Measurements from ENCODE around the gene PDCD2L.
"Not testable (repeated sequence)": the region's sequence is repeated elsewhere in the genome, so short reads cannot be mapped to it uniquely, and the experiment has no call there.

Gene PDCD2L

DNA sequence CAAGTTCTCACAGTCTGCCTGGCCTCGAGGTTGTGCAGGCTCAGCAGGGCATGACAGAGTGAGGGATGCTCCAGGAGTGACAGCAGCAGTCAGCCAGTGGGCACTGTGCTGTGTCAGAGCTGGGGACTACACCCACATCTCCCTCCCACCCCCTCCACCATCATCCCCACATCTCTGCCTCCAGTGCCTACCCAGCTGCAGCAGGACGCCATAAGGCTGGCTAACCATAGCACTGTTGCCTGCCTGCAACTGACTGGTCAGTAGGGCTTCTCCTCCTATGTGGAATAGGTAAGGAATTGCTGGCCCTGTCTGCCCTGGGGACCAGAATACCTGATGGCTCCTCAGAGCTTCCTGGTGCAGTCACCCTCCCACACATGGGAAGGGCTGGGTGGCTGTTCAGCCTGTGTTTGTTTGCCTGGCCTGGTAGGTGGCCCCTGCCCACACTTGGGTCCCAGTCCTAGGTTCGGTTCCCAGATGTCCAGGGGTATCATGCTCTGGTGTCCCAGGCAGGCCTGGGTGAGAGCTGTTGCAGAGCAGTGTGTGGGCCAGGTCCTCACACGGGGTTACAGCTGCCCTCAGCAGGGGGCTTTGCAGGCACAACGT, 23.5 kb upstream of the PDCD2L start:
- DNase-seq = no peak

DNA sequence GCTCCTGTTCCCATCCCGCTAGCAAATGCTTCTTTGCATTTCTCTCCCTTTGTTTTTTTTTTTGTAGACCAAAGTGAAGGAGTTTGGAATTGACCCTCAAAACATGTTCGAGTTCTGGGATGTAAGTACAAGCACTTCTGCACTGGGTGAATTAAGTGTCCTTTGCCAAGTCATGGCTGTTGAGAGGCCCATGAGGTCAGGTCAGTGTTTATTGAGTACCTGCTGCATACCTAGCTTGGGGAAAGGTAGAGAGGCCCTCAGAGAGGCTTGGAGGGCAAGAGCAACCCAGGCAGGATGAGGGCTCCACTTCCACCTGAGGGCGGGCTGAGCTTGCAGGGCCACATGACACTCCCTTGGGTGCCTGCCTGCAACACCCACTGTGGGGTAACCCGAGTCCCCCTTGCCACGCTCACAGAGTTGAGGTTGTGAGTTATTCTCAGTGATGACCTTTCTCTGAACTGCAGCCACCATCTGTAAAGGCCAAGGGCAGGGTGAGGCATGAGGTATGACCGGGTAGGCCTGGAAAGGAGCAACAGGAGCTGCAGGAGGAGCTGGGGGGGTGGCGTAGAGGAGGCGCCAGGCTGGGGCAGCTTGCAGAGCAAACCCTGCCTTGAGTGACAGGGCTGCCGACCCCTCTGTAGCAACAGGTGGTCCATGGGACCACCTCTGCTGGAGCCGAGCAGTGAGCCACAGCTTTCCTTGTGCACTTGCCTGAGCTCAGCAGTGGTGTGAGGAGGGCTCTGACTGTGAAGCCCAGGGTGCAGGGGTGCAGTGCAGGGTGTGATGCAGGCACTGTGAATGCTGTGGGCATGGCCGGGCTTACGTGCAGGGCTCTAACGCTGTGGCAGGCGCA, 22.6 kb upstream of the PDCD2L start:
- no peak for DNase-seq

DNA sequence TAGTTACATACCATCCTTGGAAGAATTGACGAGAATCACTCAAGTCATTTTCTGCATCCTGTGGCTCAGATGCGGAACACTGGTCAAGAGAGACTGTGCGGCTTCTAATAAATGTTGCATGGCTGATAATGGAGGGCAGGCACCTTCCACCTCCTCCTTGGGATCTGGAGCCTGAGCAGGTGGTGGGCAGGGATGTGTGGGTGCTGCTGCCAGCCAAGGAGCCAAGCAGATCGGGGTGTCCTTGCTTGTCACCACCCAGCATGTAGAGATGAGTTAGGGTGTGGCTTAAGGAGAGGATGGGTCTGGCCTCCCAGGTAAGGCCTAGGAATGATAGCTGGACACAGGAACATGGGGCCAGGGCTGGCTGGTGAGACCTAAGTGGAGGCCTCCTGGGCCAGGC, 21.7 kb upstream of the PDCD2L start:
- no peak for DNase-seq

DNA sequence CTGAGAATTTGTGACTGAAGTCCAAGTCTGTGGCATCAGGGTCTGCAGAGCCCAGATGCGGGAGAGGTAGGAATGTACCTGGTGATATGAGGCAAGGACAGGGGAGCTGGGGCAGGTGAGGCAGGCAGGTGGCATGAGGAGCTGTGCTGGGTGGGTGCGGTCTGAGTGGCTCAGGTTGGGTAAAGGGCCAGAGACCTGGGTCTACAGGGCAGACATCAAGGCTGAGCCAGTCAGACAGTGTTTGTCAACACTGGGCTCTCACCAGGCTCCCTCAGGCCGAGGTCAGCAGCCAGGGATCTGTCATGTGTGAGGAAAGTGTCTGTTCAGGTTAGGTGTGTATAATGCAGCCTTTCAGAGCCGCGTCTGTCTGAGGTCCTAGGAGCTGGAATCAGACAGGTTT, 20.6 kb upstream of the PDCD2L start:
- DNase-seq = no peak

DNA sequence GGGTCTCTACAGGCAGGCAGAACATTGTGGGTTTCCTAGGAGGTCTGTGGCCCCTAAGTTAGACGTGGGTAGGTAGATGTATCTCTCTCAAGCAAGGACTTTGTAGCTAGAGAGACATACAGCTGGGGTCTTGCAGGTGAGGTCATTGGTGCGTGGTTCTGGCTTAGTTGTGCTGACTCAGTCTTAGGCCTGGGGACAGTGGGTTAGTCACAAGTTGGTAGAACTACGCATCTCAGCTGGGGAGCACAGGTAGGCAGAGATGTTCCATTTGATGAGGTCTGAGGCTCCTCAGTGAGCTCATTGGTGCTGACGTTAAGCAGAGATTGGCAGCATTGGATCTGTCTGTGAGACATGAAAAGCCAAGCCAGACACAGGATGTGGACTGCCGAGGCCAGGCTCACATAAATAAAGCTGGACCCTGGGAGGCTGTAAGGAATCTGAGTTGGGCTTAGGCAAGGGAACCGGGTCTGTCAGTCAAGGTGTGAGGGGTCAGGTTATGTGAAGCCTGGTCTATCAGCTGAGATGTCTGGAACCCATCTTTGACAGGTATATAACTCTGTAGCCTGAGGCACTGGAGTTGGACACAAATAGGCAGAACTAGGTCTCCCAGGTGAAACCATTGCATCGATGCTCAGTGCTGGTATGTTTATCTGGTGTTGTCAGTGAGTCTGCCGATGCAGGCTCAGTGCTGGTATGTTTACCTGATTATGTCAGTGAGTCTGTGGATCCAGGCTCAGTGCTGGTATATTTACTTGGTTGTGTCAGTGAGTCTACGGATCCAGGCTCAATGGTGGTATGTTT, 17.4 kb upstream of the PDCD2L start:
- no peak for DNase-seq

DNA sequence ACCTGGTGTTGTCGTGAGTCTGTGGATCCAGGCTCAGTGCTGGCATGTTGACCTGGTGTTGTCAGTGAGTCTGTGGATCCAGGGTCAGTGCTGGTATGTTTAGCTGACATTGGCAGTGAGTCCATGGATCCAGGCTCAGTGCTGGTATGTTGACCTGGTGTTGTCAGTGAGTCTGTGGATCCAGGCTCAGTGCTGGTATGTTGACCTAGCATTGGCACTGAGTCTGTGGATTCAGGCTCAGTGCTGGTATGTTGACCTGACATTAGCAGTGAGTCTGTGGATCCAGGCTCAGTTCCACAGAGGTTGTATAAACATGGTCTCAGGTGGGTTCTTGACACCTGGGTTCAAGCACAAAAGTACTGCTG, 16.8 kb upstream of the PDCD2L start:
- no peak for DNase-seq

DNA sequence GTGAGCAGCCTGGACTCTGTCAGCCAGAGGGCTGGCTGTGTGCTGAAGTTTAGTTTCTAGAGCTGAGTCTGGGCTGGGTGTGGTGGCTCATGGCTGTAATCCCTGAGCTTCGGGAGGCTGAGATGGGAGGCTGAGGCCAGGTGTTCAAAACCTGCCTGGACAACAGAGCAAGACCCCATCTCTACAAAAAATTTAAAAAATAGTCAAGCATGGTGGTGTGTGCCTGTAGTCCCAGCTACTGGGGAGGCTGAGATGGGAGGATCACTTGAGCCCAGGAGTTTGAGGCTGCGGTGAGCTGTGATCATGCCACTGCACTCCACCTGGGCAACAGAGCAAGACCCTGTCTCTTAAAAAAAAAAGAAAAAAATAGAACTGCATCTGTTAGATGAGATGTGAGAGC, 15.5 kb upstream of the PDCD2L start:
- not testable (repeated sequence) for DNase-seq

DNA sequence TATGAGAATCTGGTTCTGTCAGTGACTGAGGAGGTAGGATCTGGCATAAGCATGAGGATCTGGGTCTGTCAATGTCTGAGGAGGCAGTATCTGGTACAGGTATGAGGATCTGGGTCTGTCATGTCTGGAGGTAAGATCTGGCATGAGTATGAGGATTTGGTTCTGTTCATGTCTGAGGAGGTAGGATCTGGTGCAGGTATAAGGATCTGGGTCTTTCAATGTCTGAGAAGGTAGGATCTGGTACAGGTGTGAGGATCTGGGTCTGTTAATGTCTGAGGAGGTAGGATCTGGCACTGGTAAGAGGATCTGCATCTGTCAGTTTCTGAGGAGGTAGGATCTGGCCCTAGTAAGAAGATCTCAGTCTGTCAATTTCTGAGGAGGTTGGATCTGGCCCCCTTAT, 12.4 kb upstream of the PDCD2L start:
- no peak for DNase-seq

DNA sequence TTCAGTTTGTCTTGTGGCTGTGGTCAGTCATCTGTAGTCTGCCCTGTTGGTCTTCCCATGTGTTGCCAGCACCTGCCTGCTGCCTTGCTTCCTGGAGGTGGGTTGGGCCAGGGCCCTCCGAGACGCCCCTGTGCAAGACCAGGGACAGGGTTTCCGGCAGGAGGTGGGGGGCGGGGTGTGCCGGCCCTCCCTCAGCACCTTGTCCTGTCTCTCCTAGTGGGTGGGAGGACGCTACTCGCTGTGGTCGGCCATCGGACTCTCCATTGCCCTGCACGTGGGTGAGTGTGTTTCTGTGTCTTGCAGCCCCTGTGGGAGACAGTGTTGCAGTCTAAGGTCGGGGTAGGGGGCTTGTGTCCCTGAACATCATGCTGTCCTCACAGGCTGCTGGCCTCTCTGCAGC, 11.2 kb upstream of the PDCD2L start:
- DNase-seq = no peak

DNA sequence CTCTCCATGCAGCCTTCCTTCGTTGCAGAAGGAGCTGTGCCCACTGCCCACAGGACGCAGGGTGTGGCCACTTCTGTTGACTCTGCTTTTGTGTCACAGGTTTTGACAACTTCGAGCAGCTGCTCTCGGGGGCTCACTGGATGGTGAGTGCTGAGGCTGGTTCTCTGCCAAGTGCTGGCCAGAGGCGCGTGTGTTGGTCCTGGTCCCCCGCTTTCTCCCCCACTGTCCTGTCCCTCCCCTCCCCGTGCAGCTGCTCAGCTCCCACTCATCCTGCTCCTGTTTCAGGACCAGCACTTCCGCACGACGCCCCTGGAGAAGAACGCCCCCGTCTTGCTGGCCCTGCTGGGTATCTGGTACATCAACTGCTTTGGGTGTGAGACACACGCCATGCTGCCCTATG, 10.6 kb upstream of the PDCD2L start:
- no peak for DNase-seq

DNA sequence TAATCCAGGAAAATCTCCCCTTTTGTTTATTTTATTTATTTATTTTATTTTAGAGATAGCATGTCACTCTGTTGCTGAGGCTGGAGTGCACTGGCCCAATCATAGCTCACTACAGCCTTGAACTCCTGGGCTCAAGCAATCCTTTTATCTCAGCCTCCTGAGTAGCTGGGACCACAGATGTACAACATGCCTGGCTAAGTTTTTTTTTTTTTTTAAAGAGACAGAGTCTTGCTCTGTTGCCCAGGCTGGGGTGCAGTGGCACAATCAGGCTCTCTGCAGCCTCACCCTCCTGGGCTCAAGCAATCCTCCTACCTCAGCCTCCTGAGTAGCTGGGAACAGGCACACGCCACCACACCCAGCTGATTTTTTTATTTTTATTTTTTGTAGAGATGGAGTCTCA, 6.3 kb upstream of the PDCD2L start:
- no peak for DNase-seq

DNA sequence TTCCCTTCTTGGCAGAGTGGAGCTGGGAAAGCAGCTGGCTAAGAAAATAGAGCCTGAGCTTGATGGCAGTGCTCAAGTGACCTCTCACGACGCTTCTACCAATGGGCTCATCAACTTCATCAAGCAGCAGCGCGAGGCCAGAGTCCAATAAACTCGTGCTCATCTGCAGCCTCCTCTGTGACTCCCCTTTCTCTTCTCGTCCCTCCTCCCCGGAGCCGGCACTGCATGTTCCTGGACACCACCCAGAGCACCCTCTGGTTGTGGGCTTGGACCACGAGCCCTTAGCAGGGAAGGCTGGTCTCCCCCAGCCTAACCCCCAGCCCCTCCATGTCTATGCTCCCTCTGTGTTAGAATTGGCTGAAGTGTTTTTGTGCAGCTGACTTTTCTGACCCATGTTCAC, 4.3 kb upstream of the PDCD2L start:
- DNase-seq = no peak

DNA sequence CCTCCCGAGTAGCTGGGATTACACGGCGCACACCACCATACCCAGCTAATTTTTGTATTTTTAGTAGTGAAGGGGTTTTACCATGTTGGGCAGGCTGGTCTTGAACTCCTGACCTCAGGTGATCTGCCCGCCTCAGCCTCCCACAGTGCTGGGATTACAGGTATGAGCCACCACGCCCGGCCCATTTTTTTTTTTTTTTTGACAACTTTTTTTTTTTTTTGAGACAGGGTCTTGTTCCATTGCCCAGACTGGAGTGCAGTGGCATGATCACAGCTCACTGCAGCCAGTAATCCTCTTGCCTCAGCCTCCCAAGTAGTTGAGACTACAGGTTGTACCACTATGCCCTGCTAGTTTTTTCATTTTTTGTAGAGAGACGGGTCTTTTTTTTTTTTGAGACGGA, 3.4 kb upstream of the PDCD2L start:
- not testable (repeated sequence) for DNase-seq

DNA sequence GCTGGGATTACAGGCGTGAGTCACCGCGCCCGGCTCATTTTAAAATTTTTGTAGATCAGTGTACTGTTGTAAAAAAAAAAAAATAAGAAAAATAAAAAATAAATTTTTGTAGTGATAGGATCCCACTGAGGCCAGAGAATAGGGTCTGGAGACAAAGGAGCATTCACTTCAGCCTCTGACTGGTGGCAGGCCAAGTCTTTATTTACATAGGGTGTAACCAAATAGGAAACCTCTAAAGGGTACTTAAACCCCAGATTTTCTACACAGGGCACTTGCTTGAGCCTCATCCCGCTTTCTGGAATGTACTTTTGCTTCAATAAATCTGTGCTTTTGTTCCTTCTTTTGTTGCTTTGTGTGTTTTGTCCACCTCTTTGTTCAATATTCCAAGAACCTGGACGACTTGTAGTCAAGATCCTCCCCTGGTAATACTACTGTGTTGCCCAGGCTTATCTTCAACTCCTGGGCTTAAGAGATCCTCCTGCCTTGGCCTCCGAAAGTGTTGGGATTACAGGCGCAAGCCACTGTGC, 2.1 kb upstream of the PDCD2L start:
- no peak for DNase-seq

DNA sequence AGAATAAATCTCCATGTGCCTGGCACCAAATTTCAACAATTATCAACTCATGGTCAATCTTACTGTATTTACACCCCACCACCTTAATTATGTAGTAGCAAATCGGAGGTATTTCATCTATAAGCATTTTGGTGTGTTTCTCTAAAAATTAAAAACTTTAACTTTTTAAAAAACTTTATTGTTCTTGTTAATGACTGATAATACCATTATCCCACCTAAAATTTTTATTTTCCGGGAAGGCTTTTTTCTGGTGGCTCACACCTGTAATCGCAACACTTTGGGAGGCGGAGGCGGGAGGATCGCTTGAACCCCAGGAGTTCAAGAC, 453 bp upstream of the PDCD2L start:
- no peak for DNase-seq

DNA sequence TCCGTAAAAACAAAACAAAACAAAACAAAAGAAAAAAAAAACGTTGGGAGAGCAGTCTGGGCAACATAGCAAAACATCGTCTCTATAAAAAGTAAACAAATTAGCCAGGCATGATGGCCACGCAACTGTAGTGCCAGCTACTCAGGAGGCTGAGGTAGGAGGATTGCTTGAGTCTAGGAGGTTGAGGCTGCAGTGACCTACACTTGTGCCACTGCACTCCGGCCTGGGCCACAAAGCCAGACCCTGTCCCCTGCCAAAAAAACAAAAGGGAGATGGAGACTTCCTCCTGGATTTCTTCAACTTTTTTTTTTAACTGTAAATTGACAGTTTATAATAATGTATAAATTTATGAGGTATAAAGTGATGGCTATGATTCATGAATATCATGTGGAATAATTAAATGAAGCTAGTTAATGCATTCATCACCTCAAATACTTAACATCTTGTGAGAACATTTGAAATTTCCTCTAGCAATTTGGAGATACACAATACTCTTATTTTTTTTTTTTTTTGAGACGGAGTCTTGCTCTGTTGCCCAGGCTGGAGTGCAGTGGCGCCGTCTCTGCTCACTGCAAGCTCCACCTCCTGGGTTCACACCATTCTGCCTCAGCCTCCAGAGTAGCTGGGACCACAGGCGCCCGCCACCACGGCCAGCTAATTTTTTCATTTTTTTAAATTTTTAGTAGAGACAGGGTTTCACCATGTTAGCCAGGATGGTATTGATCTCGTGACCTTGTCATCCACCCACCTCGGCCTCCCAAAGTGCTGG, 1.9 kb downstream of the PDCD2L start:
- no peak for DNase-seq

DNA sequence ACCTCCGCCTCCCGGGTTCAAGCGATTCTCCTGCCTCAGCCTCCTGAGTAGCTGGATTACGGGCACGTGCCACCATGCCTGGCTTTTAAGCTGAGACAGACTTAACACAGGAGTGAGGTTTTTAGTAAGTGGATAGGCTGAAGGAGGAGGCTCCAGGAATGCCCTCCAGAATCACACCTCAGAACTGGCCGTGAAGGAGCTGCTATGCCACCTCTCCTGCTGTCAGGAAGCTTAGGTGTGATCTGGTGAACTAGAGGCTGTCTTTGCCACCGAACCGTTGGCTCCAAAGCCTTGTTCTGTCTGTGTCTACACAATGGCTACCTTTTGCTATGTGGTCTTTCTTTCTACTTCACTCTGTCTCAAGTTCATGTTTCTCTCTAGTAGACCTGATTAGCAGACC, 4.2 kb downstream of the PDCD2L start:
- no peak for DNase-seq

DNA sequence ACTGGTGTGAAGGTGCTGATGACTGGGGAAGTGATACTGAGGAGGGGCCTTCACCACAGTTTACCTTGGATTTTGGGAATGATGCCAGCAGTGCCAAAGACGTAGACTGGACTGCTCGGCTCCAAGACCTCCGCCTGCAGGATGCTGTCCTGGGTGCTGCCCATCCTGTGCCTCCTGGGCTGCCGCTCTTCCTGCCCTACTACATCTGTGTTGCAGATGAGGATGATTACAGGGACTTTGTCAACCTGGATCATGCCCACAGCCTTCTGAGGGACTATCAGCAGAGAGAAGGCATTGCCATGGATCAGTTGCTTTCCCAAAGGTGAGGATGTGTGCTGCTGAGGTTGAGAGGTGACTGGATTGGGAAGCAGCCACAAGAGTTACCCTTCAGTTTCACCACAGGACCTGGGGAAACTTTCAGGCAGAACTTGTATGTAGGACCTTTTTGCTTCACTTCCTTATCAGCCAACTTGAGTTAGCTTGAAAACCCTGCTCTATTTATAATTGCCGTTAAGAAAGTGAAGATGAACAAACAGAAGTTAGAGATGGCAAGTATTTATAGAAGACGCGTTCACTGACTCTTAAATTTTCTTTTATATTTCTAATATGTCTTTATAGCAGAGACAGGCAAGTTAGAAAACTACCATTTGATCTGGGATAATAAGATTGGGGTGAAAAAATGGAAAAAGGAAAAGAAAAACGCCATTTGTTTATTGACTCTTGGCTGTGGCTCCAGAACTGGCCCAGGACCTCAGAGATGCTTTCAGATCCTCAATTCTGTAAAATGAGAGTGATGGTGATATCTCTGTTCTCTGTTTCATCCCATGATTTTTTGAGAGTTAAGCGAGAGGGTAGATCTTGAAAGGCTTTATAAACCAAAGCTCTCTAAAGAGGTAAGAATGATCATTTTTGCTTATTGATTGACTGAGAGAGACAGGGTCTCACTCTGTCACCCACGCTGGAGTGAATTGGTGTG, 5.3 kb downstream of the PDCD2L start:
- no peak for DNase-seq

DNA sequence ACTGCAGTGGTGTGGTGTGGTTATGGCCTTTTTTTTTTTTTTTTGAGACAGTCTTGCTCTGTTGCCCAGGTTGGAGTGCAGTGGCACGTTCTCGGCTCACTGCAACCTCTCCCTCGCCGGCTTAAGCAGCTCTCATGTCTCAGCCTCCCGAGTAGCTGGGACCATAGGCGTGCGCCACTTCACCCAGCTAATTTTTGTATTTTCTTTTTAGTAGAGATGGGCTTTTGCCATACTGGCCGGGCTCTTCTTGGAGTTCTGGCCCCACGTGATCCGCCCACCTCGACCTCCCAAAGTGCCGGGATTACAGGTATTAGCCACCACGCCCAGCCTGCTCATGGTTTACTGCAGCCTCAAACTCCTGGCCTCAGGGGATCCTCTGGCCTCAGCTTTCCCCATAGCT, 7.0 kb downstream of the PDCD2L start:
- no peak for DNase-seq

DNA sequence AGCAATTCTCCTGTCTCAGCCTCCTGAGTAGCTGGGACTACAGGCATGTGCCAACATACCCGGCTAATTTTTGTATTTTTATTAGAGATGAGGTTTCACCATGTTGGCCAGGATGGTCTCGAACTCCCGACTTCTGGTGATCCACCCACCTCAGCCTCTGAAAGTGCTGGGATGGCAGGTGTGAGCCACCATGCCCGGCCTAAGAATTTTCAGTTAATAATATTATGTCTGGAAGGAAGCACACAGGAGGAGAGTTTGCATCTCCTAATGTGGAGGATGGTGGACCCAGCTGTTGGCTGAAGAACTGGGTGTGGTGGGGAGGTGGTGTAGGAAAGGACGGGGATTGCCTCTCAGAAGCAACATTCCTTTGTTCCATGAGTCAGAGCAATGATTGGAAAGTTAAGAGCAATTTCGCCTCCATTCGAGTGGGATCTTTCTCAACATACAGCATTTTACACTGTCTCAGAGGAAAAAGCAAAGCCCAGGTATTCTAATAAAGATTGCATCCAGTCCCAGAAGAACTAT, 11.9 kb downstream of the PDCD2L start:
- no peak for DNase-seq

DNA sequence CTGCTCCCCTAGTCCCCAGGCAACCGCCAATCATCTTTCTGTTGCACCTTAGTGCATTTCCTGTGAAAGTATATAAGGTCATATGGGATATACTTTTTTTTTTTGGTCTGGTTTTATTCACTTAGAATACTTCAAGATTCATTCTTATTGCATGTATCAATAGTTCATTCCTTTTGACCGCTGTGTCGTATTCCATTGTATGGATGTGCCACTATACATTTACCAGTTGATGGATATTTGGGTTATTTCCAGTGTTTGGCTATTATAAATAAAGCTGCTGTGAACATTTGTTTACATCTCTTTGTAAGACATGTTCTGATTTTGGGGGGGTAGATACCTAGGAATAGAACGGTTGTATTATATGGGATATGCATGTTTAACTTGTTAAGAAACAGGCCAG, 14.1 kb downstream of the PDCD2L start:
- DNase-seq = no peak

Data from NK-92 treated with Interleukin-12 subunit alpha and Interleukin-12 subunit beta, amount 100 ng/mL, for 24 hours (cell line).